ENCODE results near the gene SELENOF.

DNA sequence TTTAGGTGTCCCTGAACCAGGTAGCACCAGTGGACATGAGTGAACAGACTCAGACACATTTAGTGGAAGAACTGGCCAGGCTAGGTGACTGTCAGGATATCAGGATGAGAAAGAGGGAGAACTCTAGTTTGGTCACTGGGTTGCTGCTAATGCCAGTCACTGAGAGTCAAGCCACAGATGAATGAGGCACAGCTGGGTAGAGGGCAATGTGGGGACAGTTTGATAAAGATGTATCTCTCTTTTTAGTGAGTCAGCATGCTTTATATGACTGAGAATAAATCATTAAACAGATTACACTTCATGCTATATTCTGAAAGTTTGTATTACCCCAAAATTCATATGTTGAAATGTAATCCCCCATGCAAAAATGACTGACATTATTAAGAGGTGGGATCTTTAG, 87.1 kb downstream of the SELENOF start:
- TF ChIP-seq, protein P1, sequence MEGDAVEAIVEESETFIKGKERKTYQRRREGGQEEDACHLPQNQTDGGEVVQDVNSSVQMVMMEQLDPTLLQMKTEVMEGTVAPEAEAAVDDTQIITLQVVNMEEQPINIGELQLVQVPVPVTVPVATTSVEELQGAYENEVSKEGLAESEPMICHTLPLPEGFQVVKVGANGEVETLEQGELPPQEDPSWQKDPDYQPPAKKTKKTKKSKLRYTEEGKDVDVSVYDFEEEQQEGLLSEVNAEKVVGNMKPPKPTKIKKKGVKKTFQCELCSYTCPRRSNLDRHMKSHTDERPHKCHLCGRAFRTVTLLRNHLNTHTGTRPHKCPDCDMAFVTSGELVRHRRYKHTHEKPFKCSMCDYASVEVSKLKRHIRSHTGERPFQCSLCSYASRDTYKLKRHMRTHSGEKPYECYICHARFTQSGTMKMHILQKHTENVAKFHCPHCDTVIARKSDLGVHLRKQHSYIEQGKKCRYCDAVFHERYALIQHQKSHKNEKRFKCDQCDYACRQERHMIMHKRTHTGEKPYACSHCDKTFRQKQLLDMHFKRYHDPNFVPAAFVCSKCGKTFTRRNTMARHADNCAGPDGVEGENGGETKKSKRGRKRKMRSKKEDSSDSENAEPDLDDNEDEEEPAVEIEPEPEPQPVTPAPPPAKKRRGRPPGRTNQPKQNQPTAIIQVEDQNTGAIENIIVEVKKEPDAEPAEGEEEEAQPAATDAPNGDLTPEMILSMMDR (IDR thresholded peaks at IDR 0.05) = no peak
- TF ChIP-seq POLR2A (IDR thresholded peaks at IDR 0.05) = no peak
